Limb (tissue), 2 donors: ENCODE data around the gene ARL16.
"Not testable (repeated sequence)": the region's sequence is repeated elsewhere in the genome, so short reads cannot be mapped to it uniquely, and the experiment has no call there.

Experiments used
- DNase-seq, 2 donors: peaks; one replicate each; pipeline ENCODE4 v3.0.0-alpha.2; 2016; ENCODE audit errors: extremely low spot score in 2 of 2

The ARL16 gene

DNA sequence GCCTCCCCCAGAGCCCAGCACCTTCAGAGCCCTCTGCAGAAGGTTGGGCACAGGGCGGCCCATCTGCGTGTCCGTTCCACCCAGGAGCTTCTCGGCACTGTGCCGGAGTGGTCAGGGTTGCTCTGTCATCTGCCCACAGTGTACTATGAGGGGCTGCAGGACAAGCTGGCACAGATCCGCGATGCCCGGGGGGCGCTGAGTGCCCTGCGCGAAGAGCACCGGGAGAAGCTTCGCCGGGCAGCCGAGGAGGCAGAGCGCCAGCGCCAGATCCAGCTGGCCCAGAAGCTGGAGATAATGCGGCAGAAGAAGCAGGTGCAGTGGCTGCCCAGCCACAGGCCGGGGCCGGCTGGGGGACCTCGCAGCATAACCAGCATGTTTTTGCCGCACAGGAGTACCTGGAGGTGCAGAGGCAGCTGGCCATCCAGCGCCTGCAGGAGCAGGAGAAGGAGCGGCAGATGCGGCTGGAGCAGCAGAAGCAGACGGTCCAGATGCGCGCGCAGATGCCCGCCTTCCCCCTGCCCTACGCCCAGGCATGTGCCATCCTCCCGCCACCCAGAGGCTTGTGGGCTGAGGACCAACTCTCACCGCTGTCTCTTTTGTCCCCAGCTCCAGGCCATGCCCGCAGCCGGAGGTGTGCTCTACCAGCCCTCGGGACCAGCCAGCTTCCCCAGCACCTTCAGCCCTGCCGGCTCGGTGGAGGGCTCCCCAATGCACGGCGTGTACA, 12.8 kb upstream of the ARL16 start:
- no peak for DNase-seq

GRCh38 chr17:81695801-81696200, 12.2 kb upstream of the ARL16 start:
- DNase-seq = no peak

DNA sequence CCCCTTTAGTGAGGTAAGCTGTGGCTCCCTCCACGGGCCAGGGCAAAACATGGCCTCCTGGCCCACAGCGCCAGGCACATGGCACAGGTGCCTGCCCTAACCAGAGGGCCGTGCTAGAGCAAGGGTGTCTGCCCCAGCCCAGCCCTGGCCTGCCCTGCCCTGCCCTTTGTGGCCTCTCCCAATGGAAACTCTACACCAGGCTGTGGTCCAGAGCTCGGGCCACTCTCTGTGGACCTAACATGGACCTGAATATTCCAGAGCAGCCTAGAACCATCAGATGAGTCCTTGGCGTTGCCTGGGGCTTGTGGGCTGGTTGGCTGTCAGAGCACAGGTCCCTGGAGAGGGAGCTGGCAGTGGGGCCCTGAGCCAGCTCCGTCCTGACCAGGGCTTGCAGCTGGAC, 11.6 kb upstream of the ARL16 start:
- DNase-seq = no peak

DNA sequence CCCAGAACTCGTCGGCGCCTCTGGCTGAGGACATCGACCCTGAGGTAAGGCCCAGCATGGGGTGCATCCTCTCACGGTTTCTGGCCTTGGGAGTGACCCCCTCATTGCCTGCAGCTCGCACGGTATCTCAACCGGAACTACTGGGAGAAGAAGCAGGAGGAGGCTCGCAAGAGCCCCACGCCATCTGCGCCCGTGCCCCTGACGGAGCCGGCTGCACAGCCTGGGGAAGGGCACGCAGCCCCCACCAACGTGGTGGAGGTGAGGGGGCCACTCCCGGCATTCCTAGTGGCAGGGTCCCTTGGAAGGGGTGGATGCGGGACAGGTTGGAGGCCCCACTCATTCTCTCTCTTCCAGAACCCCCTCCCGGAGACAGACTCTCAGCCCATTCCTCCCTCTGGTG, 11.2 kb upstream of the ARL16 start:
- no peak for DNase-seq

- no peak for DNase-seq
Observed at GRCh38 chr17:81693509-81694210, 10.1 kb upstream of the ARL16 start.

GRCh38 chr17:81691608-81692007, 8.0 kb upstream of the ARL16 start:
- no peak for DNase-seq

GRCh38 chr17:81691196-81691595, 7.6 kb upstream of the ARL16 start:
- no peak for DNase-seq

- no peak for DNase-seq
Observed at GRCh38 chr17:81690549-81690948, 7.0 kb upstream of the ARL16 start.

DNA sequence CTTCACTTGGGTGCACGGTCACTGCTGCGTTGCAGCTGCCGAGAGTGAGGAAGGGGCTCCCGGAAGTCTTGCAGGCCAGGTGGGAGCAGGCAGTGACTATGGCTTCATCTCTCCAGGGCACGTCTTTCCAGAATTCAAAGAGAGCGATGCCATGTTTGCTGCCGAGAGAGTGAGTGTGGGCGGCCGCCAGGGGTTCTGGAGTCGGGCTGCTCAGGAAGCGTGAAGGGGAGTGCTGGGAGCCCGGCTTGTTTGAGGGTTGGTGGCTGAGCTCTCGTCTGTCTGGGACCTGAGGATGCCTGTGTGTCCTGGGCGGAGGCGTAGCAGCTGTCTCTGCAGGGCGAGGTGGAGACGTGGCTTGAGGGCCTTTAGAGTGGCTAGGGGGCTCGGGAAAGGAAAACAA, 6.5 kb upstream of the ARL16 start:
- DNase-seq = no peak

- no peak for DNase-seq
Observed at GRCh38 chr17:81688616-81689015, 5.0 kb upstream of the ARL16 start.

DNA sequence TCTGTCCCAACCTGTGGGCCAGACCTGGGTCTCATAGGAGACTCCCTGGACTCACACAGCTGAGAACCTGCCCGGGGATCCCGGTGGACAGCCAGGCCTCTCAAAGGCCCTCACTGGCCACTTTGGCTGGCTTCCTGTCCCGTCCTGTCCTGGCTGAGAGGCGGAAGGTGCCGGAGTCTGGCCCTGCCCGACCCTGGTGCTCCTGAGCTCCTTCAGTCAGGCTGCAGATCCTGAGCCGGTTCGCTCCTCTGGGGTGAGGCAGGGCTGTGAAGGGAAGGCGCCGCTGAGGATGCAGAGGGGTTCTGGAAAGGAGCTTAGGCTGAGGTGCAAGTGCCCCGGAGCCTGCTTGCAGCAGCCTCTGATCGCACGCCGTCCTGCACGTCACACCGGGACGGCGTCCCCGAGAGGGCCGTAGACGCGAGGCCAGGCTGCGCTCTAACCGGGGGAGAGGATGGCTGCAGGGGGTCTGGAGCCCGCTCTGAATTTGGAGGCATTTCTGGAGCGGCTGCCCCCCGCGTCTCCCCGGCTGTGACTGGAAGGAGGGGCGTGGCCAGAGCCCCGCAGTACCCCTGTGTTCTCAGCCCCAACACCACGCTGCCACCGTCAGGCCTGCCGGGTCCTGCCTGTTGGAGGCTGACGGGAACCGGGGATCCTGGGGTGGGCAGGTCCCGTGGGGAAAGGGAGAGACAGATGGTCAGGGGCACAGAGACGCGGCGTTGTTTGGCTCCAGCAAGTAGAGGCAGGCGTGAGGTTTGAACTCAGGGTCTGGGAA, 4.4 kb upstream of the ARL16 start:
- DNase-seq = no peak

GRCh38 chr17:81686614-81687013, 3.0 kb upstream of the ARL16 start:
- DNase-seq = no peak

DNA sequence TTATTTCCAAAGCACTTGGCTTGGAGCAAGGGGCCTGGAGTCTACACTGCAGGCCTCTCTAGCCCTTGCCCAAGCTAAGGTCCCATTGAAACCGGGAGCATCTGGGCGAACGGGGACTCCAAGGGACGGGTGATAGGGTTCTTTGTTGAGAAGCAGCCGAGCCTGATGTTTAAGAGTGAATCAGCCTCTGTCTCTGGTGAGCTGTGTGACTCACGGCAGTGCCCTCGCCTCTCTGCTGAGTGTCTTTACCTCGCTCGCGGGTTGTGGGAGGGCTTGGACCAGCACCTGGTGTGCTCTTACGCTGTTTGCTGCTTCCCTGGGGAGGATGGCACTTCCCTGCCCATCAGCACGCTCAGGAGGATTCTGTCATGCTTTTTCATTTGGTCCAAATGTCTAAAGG, 1.5 kb upstream of the ARL16 start:
- DNase-seq = no peak

DNA sequence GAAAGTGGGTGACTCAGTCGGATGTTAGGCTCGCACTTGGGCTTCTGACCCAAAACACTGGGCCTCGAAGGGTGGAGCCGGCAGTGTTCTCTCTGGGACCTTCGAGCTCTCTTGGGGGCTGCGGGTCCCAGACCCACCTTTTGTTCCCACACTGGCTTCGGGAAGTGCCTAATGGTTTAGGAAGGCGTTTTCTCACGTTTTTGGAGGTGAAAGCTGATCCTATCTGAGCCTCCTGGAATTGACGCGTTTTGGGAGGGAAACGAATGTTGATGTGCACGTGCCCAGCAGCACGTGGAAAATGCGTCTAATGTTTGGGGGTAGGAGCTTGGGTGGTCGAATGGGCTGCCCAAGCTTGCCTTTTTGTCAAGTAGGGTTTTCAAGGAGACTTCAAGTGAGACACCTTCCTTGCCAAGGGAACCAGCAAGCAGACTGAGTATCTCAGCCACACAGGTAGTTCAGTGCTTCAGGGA, 880 bp upstream of the ARL16 start:
- no peak for DNase-seq

GRCh38 chr17:81683208-81683583, 401 bp downstream of the ARL16 start:
- DNase-seq = no peak

DNA sequence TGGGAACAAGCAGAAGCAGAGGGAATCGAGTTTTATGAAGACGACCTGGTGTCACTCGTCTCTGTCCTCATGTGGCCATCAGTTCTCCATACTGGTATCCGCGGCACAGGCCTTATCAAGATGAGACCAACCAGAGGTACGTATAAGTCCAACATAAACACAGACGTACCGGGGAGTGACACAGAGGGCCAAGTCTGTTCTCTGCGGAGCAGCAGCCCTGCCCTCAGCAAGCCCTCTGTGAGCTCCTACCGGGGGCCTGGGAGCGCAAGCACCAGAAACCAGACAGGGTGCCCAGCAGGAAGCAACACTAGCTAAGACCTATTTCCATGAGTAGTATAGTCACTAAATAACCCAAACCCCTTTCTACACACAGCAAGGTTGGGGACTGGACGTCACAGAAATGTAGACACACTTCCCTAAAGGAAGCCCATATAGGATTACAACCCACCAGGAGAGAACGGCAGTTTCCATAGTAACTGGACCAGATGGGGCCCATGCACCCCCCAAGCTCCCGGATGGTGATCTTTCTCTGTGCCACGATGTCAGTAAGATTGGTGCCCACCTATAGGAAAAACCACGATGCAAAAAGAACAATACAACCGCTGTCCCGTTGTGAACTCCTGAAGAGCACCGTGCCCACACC, 911 bp downstream of the ARL16 start:
- no peak for DNase-seq

DNA sequence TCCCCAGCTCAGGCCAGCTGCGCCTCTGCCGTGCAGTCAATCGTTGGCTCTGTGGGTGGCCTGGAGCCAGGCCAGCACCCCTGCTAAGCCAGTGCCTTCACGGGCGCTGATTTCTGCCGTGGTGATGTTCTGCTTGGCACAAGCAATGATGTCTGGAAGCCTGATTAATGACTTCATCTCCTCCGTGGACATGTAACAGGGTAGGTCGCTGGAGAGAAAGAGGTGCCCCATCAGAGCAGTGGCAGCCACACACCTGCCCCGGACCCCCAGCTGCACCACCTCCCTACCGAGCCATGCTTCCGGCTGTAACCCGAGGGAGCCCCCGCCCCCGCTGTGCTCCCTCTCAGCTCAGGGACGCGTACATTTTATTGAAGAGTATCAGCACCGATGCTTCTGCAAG, 1.9 kb downstream of the ARL16 start:
- no peak for DNase-seq

DNA sequence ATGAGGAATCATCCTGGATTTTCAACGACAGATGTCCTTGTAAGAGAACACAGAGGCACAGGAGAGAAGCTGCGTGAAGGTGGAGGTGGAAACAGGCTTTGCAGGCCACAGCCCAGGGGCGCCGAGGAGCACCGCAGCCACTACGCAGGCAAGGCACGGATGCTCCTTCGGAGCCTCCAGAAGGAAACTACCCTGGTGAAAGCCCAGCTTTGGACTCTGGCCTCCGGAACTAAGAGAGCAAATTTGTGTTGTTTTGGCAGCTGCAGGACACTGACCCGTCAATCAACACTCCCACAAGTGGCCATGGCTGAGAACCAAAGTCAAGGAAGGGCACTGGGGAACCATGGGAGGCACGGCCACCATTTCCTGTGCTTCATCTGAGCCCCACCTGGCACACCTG, 3.4 kb downstream of the ARL16 start:
- DNase-seq = no peak

DNA sequence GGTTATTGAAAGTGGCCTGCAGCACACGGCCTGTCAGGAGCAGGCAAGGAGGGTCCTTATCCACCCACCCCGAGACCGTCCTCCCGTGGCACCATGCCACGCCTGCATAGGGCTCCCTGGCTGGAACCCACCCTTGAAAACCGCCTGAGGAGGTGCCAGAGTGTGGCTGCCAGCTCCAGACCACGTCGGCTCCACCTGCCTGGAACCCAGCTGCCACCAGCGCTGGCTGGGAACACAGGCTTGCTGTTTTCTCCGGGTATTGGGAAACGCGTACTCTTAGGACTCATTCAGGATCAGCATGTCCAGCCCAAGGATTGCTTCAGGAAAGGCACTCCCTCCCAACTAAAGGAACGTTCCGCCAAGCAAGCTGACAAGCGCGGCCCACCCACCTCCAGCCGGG, 6.7 kb downstream of the ARL16 start:
- no peak for DNase-seq

GRCh38 chr17:81675515-81676221, 7.9 kb downstream of the ARL16 start:
- DNase-seq = not testable (repeated sequence)

DNA sequence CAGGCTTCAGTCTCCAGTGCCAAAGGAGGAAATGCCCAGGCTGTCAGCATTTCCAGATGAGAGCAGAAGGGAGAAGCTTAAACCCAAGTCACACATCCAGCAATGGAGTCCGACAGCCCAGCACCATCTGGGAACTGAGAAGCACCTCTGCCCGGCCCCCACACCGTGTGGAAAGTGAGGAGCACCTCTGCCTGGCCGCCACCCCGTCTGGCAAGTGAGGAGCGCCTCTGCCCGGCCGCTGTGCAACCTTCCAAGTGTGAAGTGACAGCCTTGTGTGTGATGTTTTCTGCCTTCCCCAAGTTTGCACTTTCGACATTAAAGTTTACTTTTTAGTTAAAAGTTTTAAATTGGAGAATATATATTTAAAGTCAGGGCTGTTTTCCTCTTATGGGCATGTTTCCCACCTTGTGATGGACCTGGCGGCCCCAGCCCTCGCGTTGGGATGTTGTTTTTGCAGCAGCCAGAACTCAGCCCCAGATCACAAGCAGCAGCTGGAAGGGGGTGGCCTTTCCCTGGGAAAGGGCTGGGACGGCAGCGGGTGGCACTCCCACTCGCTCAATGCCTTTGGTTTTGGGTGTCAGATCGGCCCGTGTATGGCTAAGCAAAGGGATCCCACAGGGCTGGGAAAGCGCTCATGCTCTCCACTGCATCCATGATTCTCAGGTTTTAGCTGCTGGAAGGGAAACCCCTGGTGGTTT, 9.9 kb downstream of the ARL16 start:
- no peak for DNase-seq
